Measurements from ENCODE around the gene RASA2. TPM values are rescaled to one million over a fixed set of nuclear protein-coding genes. Genes with fewer than 3 reads are reported as not detected.

Gene RASA2
- polyA plus RNA-seq, 1 donor (not counting 4 experiments of a cell fraction or from before 2014, with no cell fraction given), result 10.3 TPM

- dilution Hi-C loops (cut with MboI; ENCODE audit: extremely low pct_ligation_motif_present, low sequenced_read_pairs), result no loop called here
- Histone ChIP-seq H4K20me1 (ENCODE audit: control insufficient read depth, extremely low read depth, insufficient read depth, low read length) (no peaks in the 10 kb centered on the region), H3K4me2 (ENCODE audit: control insufficient read depth, extremely low read depth, insufficient read depth, low read depth, low read length) (no peak overlapping the region), H2AFZ (ENCODE audit: control insufficient read depth, low read length) (no peak overlapping the region), H3K9me1 (ENCODE audit: control insufficient read depth, extremely low read depth, insufficient read depth, low read length) (no peaks in the 10 kb centered on the region), H3K36me3 (ENCODE audit: control insufficient read depth in 2 of 2, extremely low read depth in 1 of 2, insufficient read depth in 2 of 2, low read length in 2 of 2) (peaks cover 7 to 12% of the 10 kb centered on the region in 2 experiments), H3K27ac (ENCODE audit: control insufficient read depth, insufficient read depth, low read length) (no peak overlapping the region), H3K4me1 (ENCODE audit: control insufficient read depth, extremely low read depth, insufficient read depth, low read length) (no peaks in the 10 kb centered on the region), H3K27me3 (ENCODE audit: control insufficient read depth, extremely low read depth, insufficient read depth, low read length) (no peaks in the 10 kb centered on the region), H3K9ac (ENCODE audit: control insufficient read depth, extremely low read depth, insufficient read depth, low read length) (no peak overlapping the region), H3K79me2 (ENCODE audit: control insufficient read depth, insufficient read depth, low read length) (no peaks in the 10 kb centered on the region), H3K4me3 (ENCODE audit: control insufficient read depth in 2 of 3, extremely low read depth in 1 of 3, insufficient read depth in 2 of 3, low read depth in 1 of 3, low read length in 3 of 3) (no peak overlapping the region), H3K9me3 (ENCODE audit: control insufficient read depth, low read depth, low read length) (no peaks in the 10 kb centered on the region)
- no peak for FAIRE-seq
- no peak for DNase-seq (ENCODE audit: low read depth, low spot score)
- TF ChIP-seq EZH2 (IDR thresholded peaks at IDR 0.05; ENCODE audit: low read length), result no peak
- TF ChIP-seq, protein P1, sequence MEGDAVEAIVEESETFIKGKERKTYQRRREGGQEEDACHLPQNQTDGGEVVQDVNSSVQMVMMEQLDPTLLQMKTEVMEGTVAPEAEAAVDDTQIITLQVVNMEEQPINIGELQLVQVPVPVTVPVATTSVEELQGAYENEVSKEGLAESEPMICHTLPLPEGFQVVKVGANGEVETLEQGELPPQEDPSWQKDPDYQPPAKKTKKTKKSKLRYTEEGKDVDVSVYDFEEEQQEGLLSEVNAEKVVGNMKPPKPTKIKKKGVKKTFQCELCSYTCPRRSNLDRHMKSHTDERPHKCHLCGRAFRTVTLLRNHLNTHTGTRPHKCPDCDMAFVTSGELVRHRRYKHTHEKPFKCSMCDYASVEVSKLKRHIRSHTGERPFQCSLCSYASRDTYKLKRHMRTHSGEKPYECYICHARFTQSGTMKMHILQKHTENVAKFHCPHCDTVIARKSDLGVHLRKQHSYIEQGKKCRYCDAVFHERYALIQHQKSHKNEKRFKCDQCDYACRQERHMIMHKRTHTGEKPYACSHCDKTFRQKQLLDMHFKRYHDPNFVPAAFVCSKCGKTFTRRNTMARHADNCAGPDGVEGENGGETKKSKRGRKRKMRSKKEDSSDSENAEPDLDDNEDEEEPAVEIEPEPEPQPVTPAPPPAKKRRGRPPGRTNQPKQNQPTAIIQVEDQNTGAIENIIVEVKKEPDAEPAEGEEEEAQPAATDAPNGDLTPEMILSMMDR (optimal IDR thresholded peaks at IDR 0.05 in 1 of 3, IDR thresholded peaks at IDR 0.05 in 1 of 3, conservative IDR thresholded peaks at IDR 0.05 in 1 of 3; ENCODE audit: extremely low read depth in 1 of 3, insufficient read depth in 2 of 3, low read length in 3 of 3), result no peak
Measured at GRCh38 chr3:141557961-141558706, 71.3 kb downstream of the RASA2 start.

DNA sequence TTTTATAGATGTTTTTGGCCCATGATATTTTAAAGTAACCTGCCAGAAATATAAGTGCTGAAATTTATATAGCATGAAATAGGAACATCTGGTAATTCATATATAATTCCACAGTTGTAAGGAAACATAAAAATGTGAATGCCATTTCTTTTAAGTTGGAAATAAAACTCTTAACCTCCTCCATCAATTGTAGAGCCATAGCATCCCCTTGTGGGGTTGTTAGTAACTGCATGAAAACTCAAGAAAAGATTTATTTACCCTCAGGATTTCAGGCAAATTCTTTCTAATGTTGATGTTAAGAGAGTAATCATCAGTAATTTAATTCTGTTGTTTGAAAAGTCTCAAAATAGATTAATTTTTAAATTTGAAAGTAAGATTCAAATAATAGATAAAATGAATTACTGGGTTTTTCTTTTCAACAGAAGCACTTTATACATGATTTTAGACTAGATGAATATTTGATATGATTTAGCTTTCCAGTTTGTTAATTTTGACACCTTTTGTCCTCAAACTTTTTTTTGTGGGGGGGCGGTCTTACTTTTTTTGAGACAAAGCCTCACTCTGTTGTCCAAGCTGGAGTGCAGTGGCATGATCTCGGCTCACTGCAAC, 74.7 kb downstream of the RASA2 start:
- DNase-seq (ENCODE audit: low read depth, low spot score), result peak; percentile 7
- dilution Hi-C loops (cut with MboI; ENCODE audit: extremely low pct_ligation_motif_present, low sequenced_read_pairs), result no loop called here
- Histone ChIP-seq H3K27ac (ENCODE audit: control insufficient read depth, insufficient read depth, low read length) (no peak overlapping the region), H2AFZ (ENCODE audit: control insufficient read depth, low read length) (no peak overlapping the region), H3K79me2 (ENCODE audit: control insufficient read depth, insufficient read depth, low read length) (no peaks in the 10 kb centered on the region), H3K4me2 (ENCODE audit: control insufficient read depth, extremely low read depth, insufficient read depth, low read depth, low read length) (no peak overlapping the region), H3K36me3 (ENCODE audit: control insufficient read depth in 2 of 2, extremely low read depth in 1 of 2, insufficient read depth in 2 of 2, low read length in 2 of 2) (peaks cover 4 to 12% of the 10 kb centered on the region in 2 experiments), H3K4me3 (ENCODE audit: control insufficient read depth in 2 of 3, extremely low read depth in 1 of 3, insufficient read depth in 2 of 3, low read depth in 1 of 3, low read length in 3 of 3) (no peak overlapping the region), H3K9me1 (ENCODE audit: control insufficient read depth, extremely low read depth, insufficient read depth, low read length) (no peaks in the 10 kb centered on the region), H3K27me3 (ENCODE audit: control insufficient read depth, extremely low read depth, insufficient read depth, low read length) (no peaks in the 10 kb centered on the region), H3K9ac (ENCODE audit: control insufficient read depth, extremely low read depth, insufficient read depth, low read length) (no peak overlapping the region), H4K20me1 (ENCODE audit: control insufficient read depth, extremely low read depth, insufficient read depth, low read length) (no peaks in the 10 kb centered on the region), H3K9me3 (ENCODE audit: control insufficient read depth, low read depth, low read length) (no peaks in the 10 kb centered on the region), H3K4me1 (ENCODE audit: control insufficient read depth, extremely low read depth, insufficient read depth, low read length) (no peaks in the 10 kb centered on the region)
- TF ChIP-seq, protein P1 (optimal IDR thresholded peaks at IDR 0.05 in 1 of 3, IDR thresholded peaks at IDR 0.05 in 1 of 3, conservative IDR thresholded peaks at IDR 0.05 in 1 of 3; ENCODE audit: extremely low read depth in 1 of 3, insufficient read depth in 2 of 3, low read length in 3 of 3), result peak in 2 of 3 experiments; percentile 74 to 88
- no peak for TF ChIP-seq EZH2 (IDR thresholded peaks at IDR 0.05; ENCODE audit: low read length)
- FAIRE-seq, result no peak
